Measurements from ENCODE around the gene PGS1.

PGS1 gene

GRCh38 chr17:78362671-78363070 is 15.8 kb upstream of the PGS1 start:
- no peak for DNase-seq (ENCODE audit: low read depth in 2 of 3, low spot score in 1 of 3)

- DNase-seq (ENCODE audit: low read depth in 2 of 3, low spot score in 1 of 3) = no peak
Observed at GRCh38 chr17:78364436-78365281, 13.8 kb upstream of the PGS1 start.

- no peak for DNase-seq (ENCODE audit: low read depth in 2 of 3, low spot score in 1 of 3)
Observed at GRCh38 chr17:78365561-78366108, 12.8 kb upstream of the PGS1 start.

GRCh38 chr17:78366109-78366848 is 12.2 kb upstream of the PGS1 start:
- DNase-seq (ENCODE audit: low read depth in 2 of 3, low spot score in 1 of 3) = no peak

GRCh38 chr17:78367193-78367592 is 11.3 kb upstream of the PGS1 start:
- DNase-seq (ENCODE audit: low read depth in 2 of 3, low spot score in 1 of 3) = no peak

- DNase-seq (ENCODE audit: low read depth in 2 of 3, low spot score in 1 of 3) = no peak
Observed at GRCh38 chr17:78368348-78368747, 10.1 kb upstream of the PGS1 start.

GRCh38 chr17:78368854-78369495 is 9.5 kb upstream of the PGS1 start:
- no peak for DNase-seq (ENCODE audit: low read depth in 2 of 3, low spot score in 1 of 3)

- no peak for DNase-seq (ENCODE audit: low read depth in 2 of 3, low spot score in 1 of 3)
Observed at GRCh38 chr17:78369791-78370381, 8.6 kb upstream of the PGS1 start.

GRCh38 chr17:78371056-78371455 is 7.4 kb upstream of the PGS1 start:
- no peak for DNase-seq (ENCODE audit: low read depth in 2 of 3, low spot score in 1 of 3)

- no peak for DNase-seq (ENCODE audit: low read depth in 2 of 3, low spot score in 1 of 3)
Observed at GRCh38 chr17:78372841-78373240, 5.6 kb upstream of the PGS1 start.

GRCh38 chr17:78374189-78374588 is 4.3 kb upstream of the PGS1 start:
- DNase-seq (ENCODE audit: low read depth in 2 of 3, low spot score in 1 of 3) = no peak

GRCh38 chr17:78374631-78375274 is 3.7 kb upstream of the PGS1 start:
- DNase-seq (ENCODE audit: low read depth in 2 of 3, low spot score in 1 of 3) = no peak

- DNase-seq (ENCODE audit: low read depth in 2 of 3, low spot score in 1 of 3) = no peak
Observed at GRCh38 chr17:78375401-78376151, 2.9 kb upstream of the PGS1 start.

- no peak for DNase-seq (ENCODE audit: low read depth in 2 of 3, low spot score in 1 of 3)
Observed at GRCh38 chr17:78376161-78376560, 2.3 kb upstream of the PGS1 start.

- no peak for DNase-seq (ENCODE audit: low read depth in 2 of 3, low spot score in 1 of 3)
Observed at GRCh38 chr17:78377858-78378224, 608 bp upstream of the PGS1 start.

- DNase-seq (ENCODE audit: low read depth in 2 of 3, low spot score in 1 of 3) = no peak
Observed at GRCh38 chr17:78379131-78379491, 662 bp downstream of the PGS1 start.

GRCh38 chr17:78380370-78380769 is 1.9 kb downstream of the PGS1 start:
- no peak for DNase-seq (ENCODE audit: low read depth in 2 of 3, low spot score in 1 of 3)

GRCh38 chr17:78381601-78382232 is 3.3 kb downstream of the PGS1 start:
- no peak for DNase-seq (ENCODE audit: low read depth in 2 of 3, low spot score in 1 of 3)

GRCh38 chr17:78383725-78384471 is 5.4 kb downstream of the PGS1 start:
- peak; percentile 71 to 75 (median 72) for DNase-seq (ENCODE audit: low read depth in 2 of 3, low spot score in 1 of 3)
